GM19372 (cell line): ENCODE results near the gene LENG8.
A peak's percentile ranks its signal among the peaks of the same experiment; 100 is the strongest.

ENCODE experiments used
- ATAC-seq: cut with Tn5 transposase; IDR thresholded peaks from one replicate; pipeline ENCODE4 v1.9.1; 2021; ENCODE audit warnings: mild to moderate bottlenecking, low read depth, moderate library complexity; ENCODE audit not compliant: unreplicated experiment

LENG8 gene

DNA sequence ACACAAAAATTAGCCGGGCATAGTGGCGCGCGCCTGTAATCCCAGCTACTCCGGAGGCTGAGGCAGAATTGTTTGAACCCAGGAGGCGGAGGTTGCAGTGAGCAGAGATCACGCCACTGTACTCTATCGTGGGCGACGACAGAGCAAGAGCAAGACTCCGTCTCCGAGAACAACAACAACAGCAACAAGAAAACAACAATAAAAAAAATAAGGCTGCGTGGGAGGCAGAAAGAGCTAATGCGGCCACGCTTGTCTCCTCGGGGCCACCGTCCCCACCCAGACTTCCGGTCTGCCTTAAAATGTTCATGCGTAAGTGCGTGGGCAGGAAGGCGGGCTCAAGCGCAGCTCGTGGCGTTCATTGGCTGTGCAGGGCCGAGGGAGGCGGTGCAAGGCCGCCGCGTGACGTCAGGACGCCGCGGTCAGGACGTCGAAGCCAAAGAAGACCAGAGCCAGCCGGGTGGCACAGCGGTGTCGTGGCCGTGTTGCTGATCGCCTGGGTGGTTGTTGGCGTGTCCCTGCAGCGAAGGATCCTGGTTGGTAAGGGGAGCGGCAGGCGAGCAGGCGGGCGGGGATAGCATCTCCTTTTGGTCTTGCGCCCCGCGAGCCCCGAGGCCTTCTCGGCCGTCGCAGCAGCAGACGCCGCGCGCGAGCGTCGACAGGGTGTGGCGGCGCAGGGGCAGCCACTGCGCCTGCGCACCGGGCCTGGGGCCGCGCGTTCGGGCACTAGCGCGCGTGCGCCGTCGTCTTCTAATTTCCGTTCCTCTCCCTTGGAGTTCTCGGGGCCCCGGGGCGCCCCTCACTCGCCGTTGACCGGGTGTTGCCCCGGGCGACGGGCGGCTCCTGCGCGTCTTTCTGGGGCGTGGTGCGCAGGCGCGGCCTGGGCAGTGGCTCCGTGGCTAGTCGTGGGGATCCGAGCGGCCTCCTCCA, at the start of gene LENG8:
TSS of gene LENG8 (plus strand) at position 426 of the 927 bp plus-strand sequence. CDS start 2,146 bp downstream, outside the sequence.
- peak; percentile 83 for ATAC-seq

DNA sequence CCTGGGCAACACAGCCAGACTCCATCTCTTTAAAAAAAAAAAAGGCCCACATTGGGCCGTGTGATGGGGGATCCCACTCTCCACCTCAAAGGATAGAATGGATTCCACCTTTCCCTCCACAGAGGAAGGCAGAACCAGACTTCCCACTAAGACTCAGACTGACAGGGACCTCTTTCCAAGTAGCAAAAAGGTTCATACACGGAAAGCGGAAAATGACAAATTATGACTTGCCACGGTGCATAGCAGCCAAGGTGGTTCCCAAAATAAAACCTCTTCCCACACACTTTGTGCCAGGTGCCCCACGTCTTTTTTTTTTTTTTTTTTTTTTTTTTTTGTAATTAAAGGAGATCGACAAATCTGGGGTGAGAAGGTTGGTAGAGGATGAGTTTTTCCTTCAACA, 48.1 kb upstream of the LENG8 start:
- no peak for ATAC-seq

DNA sequence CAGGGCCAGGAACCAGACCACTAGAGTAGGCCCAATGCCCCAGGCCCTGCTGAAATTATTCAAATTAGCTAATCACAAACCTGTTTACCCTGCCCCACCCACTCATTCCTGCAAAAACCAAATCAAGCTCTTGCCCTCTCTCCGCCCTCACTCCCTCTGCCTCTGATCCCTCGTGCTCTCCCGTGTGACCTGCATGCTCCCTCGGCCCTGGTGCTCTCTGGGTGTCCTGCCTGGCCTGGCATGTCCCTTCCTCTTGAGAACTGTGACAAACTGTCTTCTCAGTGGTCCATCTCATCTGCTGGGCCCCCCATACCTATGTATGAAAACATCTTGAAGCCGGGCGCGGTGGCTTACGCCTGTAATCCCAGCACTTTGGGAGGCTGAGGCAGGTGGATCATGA, 45.9 kb upstream of the LENG8 start:
- ATAC-seq, result no peak

DNA sequence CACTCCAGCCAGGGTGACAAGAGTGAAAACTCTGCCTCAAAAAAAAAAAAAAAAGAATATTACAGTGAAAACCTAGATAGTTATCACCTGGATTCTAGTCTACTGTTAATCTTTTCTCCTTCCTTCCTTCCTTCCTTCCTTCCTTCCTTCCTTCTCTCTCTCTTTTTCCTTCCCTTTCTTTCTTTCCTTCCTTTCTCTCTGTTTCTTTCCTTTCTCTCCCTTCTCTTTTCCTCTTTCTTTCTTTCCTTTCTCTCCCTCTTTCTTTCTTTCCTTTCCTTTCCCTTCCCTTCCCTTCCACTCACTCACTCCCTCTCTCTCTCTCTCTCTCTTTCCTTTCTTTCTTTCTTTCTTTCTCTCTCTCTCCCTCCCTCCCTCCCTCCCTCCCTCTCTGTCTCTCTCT, 43.4 kb upstream of the LENG8 start:
- ATAC-seq, result no peak

DNA sequence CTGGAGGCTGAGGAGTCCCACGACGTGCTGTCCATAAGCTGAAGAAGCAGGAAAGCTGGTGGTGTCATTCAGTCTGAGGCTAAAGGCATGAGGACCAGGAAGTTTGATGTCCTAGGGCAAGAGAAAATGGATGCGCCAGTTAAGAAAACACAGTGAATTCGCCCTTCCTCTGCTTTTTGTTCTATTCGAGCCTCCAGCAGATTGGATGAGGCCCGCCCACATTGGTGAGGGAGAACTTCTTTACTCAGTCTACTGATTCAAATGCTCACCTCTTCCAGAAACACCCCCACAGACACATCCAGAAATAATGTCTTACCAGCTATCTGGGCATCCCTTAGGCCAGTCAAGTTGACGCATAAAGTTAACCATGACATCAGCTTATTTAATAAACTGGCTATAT, 41.2 kb upstream of the LENG8 start:
- ATAC-seq, result no peak

DNA sequence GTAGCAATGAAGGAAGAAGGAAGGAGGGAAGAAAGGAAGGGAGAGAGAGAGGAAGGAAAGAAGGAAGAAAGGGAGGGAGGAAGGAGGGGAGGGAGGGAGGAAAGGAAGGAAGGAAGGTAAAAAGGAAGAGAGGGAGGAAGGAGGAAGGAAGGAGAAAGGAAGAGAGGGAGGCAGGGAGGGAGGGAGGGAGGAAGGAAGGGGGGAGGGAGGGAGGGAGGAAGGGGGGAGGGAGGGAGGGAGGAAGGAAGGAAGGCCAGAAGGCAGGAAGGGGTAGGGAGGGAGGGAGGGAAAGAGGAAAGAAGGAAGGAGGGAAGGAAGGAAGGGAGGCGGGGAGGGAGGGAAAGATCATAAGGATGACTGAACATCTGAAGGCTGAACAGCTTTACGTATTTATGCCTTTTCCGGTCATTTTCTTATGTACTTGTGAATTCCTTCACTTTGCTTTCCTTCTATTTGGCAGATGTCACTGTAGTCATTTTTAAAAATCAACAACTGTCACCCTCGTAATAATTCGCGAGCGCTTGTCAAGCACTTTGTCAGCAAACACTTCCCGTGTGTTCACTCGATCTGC, 40.5 kb upstream of the LENG8 start:
- ATAC-seq, result no peak

DNA sequence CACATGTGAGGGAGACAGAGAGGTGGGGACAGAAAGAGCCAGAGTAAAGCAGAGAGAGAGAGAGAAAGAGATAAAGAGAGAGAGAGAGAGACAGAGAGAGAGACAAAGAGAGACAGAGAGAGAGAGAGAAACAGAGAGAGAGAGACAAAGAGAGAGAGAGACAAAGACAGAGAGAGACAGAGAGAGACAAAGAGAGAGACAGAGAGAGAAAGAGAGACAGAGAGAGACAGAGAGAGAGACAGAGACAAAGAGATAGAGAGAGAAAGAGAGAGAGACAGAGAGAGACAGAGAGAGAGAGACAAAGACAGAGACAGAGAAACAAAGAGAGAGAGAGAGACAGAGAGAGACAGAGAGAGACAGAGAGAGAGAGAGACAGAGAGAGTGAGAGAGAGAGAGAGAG, 38.0 kb upstream of the LENG8 start:
- no peak for ATAC-seq

DNA sequence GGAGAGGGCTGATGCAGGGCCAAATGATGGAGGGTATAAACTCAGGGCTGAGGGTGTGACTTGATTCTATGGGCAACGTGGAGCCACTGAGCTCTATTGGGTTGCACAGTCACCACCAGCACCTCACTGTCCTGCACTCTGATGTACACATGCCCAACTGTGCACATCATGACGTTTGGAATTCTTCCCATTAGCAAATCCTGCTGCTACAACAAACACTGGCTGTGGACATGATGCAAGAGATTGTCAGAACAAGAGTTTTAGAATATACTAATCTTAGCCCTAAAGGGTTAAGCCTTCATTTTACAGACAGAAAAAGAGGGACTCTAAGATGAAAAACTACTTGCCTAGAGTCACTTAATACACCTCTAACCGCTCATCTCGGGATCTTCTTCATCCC, 36.1 kb upstream of the LENG8 start:
- no peak for ATAC-seq

DNA sequence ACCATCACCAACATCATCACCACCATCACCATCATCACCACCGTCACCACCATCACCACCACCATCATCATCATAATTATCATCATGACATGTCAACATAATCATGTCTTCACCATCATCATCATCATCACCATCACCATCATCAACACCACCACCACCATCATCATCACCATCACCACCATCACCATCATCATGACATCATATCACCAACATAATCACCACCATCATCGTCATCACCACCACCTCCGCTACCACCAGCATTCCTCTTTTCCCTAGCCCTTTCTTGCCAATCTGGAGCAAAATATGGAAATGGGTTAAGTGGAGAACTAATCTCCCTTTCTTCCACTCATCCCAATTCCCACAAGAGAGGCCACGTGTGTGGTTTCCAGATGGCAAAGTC, 34.8 kb upstream of the LENG8 start:
- no peak for ATAC-seq

DNA sequence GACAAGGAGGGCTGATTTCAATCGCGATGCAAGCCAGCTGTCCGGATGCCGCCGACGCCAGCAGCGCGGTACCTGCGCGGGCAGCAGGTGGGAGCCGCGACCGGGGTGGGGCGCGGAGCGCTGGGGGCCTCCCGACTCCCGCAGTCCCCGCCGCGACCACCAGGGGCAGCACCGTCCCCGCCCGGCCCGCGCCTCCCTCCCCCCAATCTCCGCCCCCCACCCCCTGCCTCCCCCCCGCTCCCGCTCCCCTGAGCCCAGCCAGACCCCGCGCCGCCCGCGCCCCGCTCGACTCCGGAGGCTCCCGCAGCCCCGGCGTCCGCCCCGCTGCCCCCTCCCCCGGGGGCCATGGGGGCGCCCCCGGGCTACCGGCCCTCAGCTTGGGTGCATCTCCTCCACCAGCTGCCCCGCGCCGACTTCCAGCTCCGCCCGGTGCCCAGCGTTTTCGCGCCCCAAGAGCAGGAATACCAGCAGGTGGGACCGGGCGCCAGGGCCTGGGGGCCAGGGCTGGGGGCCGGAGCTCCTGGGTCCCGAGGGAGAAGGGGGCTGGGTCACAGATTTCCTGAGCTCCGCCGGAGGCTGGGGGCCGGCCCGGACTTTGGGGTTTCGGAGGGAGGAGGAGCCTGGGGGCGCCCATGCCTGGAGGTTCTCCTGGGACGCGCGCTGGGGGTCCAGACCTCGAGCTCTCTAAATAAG, 33.6 kb upstream of the LENG8 start, which contains the start of gene TTYH1:
TSS of gene TTYH1 (plus strand) at position 257 of the 693 bp plus-strand sequence. CDS start at position 346, 89 bp downstream.
- no peak for ATAC-seq

DNA sequence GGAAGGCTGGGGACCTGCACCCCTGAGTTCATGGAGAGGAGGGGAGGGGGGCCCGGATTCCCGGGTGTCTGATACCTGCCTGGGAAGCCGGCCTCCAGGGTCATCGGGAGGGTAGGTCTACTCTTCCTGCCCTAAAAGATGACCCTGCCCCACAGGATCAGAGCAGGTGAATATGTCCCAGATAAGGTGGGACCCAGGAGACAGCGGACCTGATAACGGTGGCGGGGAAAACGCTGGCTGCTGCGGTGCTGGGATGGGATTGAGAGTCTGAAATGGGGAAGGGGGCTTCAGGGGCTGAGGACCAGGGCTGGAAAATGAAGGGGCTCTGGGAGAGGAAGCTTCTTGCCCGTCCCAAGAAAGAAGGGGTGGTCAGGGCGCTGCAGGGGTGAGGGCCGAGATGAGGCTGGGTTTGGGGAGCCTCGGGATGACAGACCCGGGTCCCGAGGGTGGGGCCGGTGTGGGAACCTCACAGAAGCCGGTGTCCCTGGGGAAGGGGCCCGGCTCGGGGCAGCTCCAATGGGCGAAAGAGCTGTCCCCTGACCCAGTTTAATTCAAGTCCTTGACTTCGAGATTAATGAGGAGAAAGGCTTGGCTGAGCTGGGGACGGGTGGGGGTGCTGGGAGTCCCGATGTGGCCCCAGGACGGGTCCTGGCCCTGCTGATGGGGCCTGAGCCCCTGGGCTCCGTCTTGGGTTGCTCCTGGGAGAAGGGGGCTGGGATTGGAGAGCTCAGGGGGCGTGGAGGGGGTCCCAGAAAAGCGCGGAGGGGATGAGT, 32.9 kb upstream of the LENG8 start:
- no peak for ATAC-seq

DNA sequence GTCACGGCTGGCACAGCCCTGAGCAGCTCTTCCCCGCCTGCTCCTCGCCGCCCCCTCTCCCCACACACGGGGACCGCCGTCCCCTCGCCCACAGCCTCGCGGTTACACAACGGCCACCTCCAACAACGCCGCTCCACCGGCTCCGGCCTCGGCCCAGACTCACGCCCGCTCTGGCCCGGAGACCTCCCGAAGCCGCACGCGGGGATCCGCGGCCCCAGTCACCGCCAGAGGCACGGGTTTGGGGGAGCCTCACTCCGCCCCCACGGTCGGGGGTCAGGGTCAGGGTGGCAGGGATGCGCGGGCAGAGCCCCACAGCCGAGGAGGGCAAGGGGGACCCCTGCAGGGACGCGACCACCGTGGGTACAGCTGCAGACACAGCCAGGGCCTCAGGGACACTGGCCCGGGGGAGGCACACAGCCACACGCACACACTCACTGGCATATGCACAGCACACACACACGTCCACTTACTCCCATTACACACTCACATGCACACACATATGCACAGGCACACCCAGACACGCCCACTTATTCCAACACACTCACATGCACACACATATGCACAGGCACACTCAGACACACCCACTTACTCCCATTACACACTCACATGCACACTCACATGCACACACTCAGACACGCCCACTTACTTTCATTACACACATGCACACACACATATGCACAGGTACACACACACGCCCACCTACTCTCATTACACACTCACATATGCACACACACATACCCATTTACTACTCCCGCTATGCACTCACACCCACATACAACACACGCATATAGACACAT, 32.1 kb upstream of the LENG8 start:
- ATAC-seq, result no peak

DNA sequence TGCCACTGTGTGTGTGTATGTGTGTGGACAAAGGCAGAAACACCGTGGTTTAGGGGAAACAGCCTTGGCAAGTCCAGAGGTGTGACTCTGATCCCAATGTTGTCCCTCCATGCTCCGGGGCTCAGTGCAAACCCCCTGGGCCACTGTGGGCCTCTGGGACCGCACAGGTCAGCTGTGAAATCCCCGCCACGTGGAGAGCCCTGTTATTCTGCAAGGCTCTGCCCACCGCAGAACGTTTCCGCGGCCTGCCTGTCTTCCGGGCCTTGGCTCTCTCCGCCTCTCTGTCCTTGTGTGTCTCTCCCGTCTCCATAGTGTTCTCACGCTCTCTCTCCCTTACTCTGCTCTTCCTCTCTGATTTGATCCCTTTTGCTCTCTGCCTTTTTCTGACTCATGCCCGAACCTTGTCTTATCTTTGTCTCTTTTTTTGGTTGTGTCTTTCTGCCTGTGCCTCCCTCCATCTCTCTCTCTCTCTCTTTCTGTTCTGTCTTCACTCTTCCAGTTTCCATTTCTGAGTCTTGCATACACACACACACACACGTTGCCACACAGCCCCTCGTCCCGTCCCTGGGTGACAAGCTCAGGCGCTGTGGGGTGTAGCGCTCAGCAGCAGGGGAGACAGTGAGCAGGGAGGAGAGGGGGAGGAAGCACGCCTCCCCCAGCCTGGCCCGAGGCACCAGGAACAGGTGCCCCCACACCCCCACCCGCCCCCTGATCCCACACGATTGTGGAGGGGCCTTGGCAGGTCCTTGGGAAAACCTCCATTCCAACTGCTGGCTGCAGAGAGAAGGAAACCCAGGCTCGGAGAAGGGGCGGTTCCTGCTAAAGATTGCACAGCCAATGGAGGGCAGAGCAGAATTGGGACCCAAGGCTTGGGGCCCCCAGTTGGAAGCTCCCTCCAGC, 30.7 kb upstream of the LENG8 start:
- no peak for ATAC-seq

DNA sequence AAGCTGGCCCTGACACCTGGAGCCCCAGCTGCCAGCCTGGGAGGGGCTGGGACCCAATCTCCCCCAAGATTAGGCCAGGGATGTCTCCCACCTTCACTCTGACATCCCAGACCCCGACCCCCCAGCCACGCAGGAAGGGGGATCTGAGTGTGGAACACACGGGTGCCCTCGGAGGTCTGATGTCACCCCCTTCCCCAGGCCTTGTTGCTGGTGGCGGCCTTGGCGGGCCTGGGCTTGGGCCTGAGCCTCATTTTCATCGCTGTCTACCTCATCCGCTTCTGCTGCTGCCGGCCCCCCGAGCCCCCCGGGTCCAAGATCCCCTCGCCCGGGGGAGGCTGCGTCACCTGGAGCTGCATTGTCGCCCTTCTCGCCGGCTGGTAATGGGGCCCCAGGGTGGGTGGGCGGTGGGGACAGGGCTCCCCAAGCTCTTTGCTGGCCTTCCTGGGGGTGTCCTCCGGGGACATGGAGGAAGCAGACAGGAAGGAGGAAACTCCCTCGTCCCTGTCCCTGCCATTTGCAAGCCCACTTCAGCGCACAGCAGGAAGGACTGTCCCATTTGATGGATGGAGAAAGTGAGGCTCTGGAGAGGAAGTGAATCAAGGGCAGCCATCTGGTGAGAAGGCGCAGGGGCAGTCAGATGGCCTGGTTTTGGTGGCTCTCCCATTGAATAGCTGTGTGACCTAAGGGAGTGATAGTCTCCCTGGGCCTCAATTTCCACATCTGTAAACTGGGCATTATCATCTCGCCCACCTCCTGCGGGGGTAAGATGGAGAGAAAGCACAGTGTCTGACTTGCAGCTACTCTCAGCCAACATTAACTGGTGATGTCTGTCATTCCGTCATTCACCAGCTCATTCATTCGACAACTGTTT, 29.8 kb upstream of the LENG8 start:
- ATAC-seq, result no peak

DNA sequence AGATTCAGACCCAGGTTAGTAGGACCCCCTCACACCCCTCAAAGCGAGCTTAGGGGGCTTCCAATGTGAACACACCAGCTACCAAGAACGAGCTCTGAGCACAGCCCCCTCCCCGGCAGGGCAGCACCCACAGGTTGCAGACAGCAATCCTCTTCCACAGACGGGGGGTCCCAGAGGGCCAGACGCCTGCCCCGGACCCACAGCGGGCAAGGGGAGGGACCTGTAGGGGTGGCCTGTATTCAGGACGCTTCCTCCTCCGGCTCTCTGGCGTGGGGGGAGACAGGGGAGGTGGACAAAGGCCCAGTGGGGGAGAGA, 29.0 kb upstream of the LENG8 start:
- no peak for ATAC-seq

DNA sequence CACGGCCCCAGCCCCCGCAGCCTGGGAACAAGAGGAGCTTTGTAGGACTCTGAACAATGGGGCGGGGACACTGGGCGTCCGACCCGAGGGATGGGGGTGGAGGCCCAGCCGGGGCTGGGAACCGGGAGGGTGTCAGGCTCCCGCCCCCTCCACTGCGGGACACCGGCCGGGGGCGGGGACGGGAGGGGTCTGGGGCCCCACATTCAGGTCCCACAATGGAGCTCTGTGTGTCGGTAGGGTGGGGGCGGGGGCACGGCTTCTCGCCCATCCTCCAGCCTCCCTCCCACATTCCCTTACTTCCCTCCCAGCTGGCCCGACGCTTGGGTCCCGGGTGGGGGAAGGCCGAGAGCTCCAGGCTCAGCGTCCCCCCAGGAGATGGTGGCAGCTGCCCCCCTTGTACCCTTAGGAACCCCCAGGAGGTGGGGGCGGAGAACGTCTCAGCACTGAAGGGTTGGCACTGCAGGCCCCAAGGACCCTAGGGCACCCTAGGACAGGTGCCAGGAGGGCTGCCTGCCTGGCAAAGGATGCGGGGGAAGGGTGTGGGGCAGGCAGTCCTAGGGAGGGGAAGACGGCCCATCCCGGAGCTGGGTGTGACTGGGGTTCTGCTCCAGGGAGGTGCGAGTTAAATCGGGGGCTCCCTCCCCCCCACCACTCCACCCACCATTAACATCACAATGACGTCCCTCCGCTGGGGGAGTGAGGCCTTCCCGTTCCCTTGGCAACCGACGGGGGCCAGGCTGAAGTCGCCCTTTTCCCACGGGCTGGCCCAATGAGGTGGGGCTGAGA, 28.4 kb upstream of the LENG8 start:
- no peak for ATAC-seq

DNA sequence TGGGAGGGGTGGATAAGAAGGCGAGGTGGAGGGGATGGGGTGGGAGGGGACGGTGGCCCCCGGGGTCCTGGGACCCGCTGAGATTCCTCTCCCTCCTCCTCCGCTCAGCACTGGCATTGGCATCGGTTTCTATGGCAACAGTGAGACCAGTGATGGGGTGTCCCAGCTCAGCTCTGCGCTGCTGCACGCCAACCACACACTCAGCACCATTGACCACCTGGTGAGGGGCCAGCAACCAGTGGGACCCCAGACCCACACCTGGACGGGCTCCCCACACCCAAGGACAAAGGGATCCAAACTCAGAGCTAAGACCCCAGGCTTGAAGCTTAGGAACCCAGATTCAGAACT, 27.9 kb upstream of the LENG8 start:
- ATAC-seq, result no peak
